Measurements from ENCODE around the gene PSMD13. TPM values are rescaled to one million over a fixed set of nuclear protein-coding genes. Genes with fewer than 3 reads are reported as not detected.

Gene PSMD13
- total and polyA plus RNA-seq, 2 of the 4 experiments (the other 2 are of a cell fraction), result 177 to 217 TPM

DNA sequence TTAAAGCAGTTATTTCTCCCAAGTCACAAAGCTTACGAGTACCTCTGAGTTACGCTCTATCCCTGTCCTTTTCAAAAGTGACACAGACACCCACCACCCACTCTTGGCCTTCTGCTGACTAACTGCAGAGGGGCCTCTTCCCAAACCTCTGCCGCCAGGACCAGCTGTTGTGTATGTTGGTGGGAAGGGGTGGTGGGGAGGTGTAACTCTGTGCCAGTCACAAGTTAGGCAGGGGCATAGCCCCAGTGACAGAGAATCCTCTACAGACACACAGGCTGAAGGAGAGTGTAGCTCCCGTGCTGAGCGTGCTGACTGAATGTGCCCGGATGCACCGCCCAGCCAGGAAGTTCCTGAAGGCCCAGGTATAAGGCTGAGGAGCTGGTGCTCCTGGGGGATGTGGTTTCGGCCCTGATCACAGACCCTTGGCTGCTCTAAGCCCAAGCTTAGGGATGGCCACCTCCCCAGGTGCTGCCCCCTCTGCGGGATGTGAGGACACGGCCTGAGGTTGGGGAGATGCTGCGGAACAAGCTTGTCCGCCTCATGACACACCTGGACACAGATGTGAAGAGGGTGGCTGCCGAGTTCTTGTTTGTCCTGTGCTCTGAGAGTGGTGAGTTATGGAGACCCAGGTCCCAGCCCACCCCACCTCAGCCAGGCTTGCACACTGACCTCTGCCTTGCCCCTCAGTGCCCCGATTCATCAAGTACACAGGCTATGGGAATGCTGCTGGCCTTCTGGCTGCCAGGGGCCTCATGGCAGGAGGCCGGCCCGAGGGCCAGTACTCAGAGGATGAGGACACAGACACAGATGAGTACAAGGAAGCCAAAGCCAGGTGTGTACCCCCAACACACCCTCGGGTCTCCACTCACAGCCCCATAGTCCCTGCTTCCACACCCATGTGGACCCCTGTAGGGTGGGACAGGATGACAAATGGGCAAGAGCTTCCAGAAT is 24.4 kb upstream of the PSMD13 start (continued):
- TF ChIP-seq MAZ (IDR thresholded peaks at IDR 0.05; ENCODE audit: borderline replicate concordance, low read depth, low read length) (no peak), POLR2A (IDR thresholded peaks at IDR 0.05; ENCODE audit: low read depth, low read length) (no peak)

DNA sequence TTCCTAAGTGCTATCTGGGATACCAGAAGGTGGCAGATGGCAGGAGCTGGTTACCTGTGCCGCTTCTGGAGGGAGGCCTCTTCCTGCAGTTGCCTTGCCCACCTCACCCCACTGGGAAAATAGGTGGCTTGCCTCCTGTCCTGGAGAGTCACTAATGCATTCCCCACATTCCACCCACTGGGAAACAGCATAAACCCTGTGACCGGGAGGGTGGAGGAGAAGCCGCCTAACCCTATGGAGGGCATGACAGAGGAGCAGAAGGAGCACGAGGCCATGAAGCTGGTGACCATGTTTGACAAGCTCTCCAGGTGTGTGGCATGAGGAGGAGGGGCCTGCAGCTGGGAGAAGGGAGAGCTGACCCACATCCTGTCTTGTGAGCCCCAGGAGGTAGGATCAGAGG is 23.7 kb upstream of the PSMD13 start:
- no peak overlapping the region for H2BK120ac ChIP-seq (ENCODE audit: low read depth, low read length)
- POLR2A ChIA-PET (ENCODE audit: unreplicated experiment), result no interaction called here
- WGBS, 2 experiments (ENCODE audit: extremely low coverage in 2 of 2, insufficient read length in 1 of 2), result 90% methylated on average over 3 of the region's 4 CpGs; no CpG with 5 or more reads in 1 of the 2 experiments
- H4K8ac ChIP-seq (ENCODE audit: low read depth in 2 of 2, low read length in 2 of 2), result no peak overlapping the region
- BruUV-seq (replicated peaks), result no TSS peak
- H3K23ac ChIP-seq (ENCODE audit: low read depth, low read length), result no peak overlapping the region
- H2BK20ac ChIP-seq (ENCODE audit: low read depth, low read length), result no peak overlapping the region
- in situ Hi-C loops (cut with MboI; ENCODE audit: low sequenced_read_pairs), result no loop called here
- no peak overlapping the region for H2AFZ ChIP-seq (replicated peaks; ENCODE audit: low read length, poor library complexity)
- no peak for DNase-seq
- no peak overlapping the region for H3K4ac ChIP-seq (ENCODE audit: low read depth, low read length)
- no peak overlapping the region for H3K27ac ChIP-seq (ENCODE audit: insufficient read depth, low read length)
- H3K9ac ChIP-seq (ENCODE audit: low read depth, low read length), result no peak overlapping the region
- peaks cover 19% of the 10 kb centered on the region for H3K9me1 ChIP-seq (ENCODE audit: insufficient read depth, low read length)
- no peak overlapping the region for H3K4me3 ChIP-seq (ENCODE audit: insufficient read depth, low read depth, low read length)
- no peaks in the 10 kb centered on the region for H3K9me3 ChIP-seq (ENCODE audit: control insufficient read depth, insufficient read depth, low read length)
- H2BK15ac ChIP-seq (ENCODE audit: low read depth, low read length), result no peak overlapping the region
- H3K79me1 ChIP-seq (ENCODE audit: low read depth in 1 of 2, low read length in 2 of 2), result peaks cover 30 to 66% of the 10 kb centered on the region in 2 experiments
- intact Hi-C loops (cut with micrococcal nuclease), result no loop called here
- no peak overlapping the region for H3K56ac ChIP-seq (ENCODE audit: extremely low read depth, insufficient read depth, low read length)
- H4K91ac ChIP-seq (ENCODE audit: insufficient read depth, low read depth, low read length), result no peak overlapping the region
- no peaks in the 10 kb centered on the region for H3K27me3 ChIP-seq (ENCODE audit: control insufficient read depth, insufficient read depth, low read length)
- H3K36me3 ChIP-seq (ENCODE audit: control insufficient read depth, insufficient read depth, low read length), result peaks cover 64% of the 10 kb centered on the region
- H2BK5ac ChIP-seq (ENCODE audit: low read depth, low read length, poor library complexity, severe bottlenecking), result no peak overlapping the region
- dilution Hi-C loops (cut with HindIII; ENCODE audit: low sequenced_read_pairs, unreplicated experiment), result no loop called here
- no peak overlapping the region for H3K14ac ChIP-seq (replicated peaks; ENCODE audit: low read depth, low read length)
- ATAC-seq (ENCODE audit: low read depth), result no peak
- no peak overlapping the region for H2AK5ac ChIP-seq (ENCODE audit: low read depth, low read length)
- H2AK9ac ChIP-seq (replicated peaks; ENCODE audit: low read depth, low read length, poor library complexity), result no peak overlapping the region
- no peak overlapping the region for H4K5ac ChIP-seq (ENCODE audit: low read depth, low read length)
- H3K4me2 ChIP-seq (ENCODE audit: low read depth, low read length), result no peak overlapping the region
- peaks cover 56% of the 10 kb centered on the region for H4K20me1 ChIP-seq (ENCODE audit: insufficient read depth, low read length)
- no peak overlapping the region for H3K18ac ChIP-seq (ENCODE audit: low read depth, low read length)
- TF ChIP-seq, protein P1, sequence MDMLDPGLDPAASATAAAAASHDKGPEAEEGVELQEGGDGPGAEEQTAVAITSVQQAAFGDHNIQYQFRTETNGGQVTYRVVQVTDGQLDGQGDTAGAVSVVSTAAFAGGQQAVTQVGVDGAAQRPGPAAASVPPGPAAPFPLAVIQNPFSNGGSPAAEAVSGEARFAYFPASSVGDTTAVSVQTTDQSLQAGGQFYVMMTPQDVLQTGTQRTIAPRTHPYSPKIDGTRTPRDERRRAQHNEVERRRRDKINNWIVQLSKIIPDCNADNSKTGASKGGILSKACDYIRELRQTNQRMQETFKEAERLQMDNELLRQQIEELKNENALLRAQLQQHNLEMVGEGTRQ (IDR thresholded peaks at IDR 0.05; ENCODE audit: low read depth, low read length), result no peak
- TF ChIP-seq BHLHE40 (IDR thresholded peaks at IDR 0.05; ENCODE audit: low read depth, low read length) (no peak), ELK1 (IDR thresholded peaks at IDR 0.05; ENCODE audit: borderline replicate concordance, low read depth, low read length) (no peak), MAZ (IDR thresholded peaks at IDR 0.05; ENCODE audit: borderline replicate concordance, low read depth, low read length) (no peak), SMC3 (IDR thresholded peaks at IDR 0.05; ENCODE audit: low read depth, low read length) (no peak), MAFK (IDR thresholded peaks at IDR 0.05; ENCODE audit: low read depth, low read length) (no peak), RCOR1 (IDR thresholded peaks at IDR 0.05; ENCODE audit: insufficient replicate concordance, low read length) (no peak)
- TF ChIP-seq, protein P2, sequence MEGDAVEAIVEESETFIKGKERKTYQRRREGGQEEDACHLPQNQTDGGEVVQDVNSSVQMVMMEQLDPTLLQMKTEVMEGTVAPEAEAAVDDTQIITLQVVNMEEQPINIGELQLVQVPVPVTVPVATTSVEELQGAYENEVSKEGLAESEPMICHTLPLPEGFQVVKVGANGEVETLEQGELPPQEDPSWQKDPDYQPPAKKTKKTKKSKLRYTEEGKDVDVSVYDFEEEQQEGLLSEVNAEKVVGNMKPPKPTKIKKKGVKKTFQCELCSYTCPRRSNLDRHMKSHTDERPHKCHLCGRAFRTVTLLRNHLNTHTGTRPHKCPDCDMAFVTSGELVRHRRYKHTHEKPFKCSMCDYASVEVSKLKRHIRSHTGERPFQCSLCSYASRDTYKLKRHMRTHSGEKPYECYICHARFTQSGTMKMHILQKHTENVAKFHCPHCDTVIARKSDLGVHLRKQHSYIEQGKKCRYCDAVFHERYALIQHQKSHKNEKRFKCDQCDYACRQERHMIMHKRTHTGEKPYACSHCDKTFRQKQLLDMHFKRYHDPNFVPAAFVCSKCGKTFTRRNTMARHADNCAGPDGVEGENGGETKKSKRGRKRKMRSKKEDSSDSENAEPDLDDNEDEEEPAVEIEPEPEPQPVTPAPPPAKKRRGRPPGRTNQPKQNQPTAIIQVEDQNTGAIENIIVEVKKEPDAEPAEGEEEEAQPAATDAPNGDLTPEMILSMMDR (conservative IDR thresholded peaks at IDR 0.05; ENCODE audit: low read depth, low read length), result no peak
- H3K4me1 ChIP-seq (ENCODE audit: control insufficient read depth, insufficient read depth, low read length), result peaks cover 23% of the 10 kb centered on the region
- CTCF ChIA-PET, result no interaction called here
